HG03196 (cell line): ENCODE data around the gene MORC1.
A peak's percentile ranks its signal among the peaks of the same experiment; 100 is the strongest.

Experiments
- ATAC-seq: cut with Tn5 transposase; IDR thresholded peaks from one replicate; pipeline ENCODE4 v1.9.1; 2021; ENCODE audit not compliant: unreplicated experiment

Gene MORC1

DNA sequence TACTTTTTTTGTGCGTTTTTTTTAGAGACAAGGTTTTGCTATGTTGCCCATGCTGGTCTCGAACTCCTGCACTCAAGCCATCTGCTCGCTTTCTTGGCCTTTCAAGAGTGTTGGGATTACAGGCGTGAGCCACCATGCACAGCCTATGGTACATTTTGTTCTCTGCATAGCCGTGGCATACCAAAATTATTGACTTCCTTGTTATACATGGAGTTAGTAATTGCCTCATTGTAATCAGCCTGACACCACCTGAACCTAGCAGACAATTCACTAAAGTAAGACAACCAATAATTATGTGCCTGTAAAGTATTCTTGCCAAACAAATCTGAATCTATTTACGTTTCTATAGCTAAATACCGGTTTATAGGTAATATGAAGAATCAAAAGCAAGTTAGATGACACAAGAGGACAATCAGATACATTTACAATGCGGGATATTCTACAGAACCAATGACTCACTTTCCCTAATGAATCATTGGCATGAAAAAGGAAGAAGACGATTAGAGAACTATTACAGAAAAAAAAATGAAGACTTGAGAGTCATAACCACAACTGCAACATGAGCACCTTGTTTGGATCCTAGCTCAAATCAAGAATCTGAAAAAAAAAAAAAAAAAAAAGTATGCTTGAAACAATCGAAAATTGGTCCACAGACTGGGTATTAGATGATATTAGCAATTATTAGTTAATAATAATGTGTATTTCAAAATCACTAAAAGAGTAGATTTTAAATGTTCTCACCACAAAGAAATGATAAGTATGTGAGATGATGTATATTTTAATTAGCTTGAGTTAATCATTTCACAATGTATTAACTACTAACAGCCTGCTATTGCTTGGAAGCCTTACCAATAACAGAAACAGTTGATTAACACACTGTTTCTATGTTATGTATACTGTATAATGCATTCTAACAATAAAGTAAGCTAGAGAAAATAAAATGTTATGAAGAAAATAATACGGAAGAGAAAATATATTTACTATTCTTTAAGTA lies 171.3 kb downstream of the MORC1 start:
- no peak for ATAC-seq

- ATAC-seq = no peak
These were observed 177.2 kb downstream of the MORC1 start for GRCh38 chr3:108940568-108941263.

GRCh38 chr3:108940166-108940565 lies 177.8 kb downstream of the MORC1 start:
- ATAC-seq = no peak

GRCh38 chr3:108936924-108937689 lies 180.8 kb downstream of the MORC1 start:
- no peak for ATAC-seq

GRCh38 chr3:108931035-108931434 lies 186.9 kb downstream of the MORC1 start:
- no peak for ATAC-seq

DNA sequence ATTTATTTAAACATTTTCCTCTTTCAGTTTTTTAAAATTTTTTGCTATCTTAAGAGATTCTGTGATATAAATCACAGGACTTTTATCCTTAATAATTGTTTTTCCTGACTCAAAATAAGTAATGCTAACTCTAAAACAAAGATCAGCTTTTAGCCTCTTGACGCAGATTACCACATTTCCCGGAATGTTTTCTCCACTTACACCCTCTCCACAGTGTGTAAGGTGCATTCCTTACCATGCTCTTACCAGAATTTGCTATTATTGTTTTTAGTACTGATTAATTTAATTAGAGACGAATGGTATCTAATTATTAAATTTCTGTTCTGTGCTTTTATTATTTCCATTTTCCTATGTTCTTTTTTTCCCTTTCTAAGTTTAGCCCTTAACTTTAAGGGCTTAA lies 199.1 kb downstream of the MORC1 start:
- ATAC-seq = no peak

DNA sequence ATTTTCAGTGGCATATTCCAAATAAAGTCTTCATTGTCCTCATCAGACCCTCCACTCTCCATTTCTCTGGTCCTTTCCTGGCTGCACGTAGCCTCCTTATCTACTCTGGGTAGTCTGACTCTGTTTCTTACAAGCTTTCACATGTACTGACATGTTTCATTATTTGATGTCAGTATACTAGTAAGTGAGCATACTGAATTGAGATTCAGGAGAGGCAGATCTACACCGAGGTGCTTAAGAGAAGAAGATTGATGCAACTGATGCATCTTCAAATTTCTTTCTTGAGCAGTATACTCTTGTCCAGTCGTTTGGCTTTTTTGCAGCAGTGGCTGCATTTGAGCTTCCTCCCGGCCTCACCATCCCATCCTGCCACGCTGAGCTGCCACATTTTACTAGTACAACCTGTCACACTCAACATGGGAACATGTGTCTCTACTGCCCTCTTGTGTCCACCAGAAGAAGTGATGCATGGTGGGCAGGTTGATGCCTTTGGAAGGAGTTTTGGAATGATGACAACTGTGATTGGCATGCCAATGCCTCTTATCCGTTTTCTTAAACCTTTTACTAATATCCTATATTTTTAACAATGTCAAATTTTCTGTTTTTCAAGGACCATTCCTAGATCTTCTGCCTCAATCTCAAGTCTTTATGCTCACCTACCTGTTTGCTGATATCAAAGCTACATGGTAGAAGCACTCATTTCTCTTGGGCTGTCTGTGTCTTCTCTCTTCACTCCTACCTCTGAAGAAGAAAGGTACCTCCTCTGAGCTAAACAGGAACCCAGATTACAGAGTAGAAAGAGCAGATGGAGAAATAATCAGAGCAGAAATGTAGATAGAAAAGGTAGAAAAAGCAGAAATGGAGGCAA lies 202.9 kb downstream of the MORC1 start:
- peak; percentile 73 for ATAC-seq

GRCh38 chr3:108909799-108910198 lies 208.1 kb downstream of the MORC1 start:
- no peak for ATAC-seq
